Neuronal stem cell (in vitro differentiated cells): ENCODE results near the gene RGS6.

Source experiments
- DNase-seq: peaks from one replicate; pipeline ENCODE4 v3.0.0-alpha.2; 2013; ENCODE audit warnings: low spot score
- H2AFZ ChIP-seq: one replicate; pipeline ENCODE4 v1.6.1; 2013; ENCODE audit warnings: mild to moderate bottlenecking, low read length, inconsistent platforms
- H2AK5ac ChIP-seq: 2 replicates; pipeline ENCODE4 v1.6.1; 2013; ENCODE audit warnings: low read depth, mild to moderate bottlenecking, inconsistent platforms, low read length, moderate library complexity, mixed read lengths
- H2BK120ac ChIP-seq: 2 replicates; pipeline ENCODE4 v1.6.1; 2013; ENCODE audit warnings: low read depth, mild to moderate bottlenecking, inconsistent platforms, low read length, moderate library complexity, mixed read lengths
- H2BK12ac ChIP-seq: one replicate; pipeline ENCODE4 v1.6.1; 2013; ENCODE audit warnings: low read length, inconsistent platforms
- H2BK15ac ChIP-seq: 2 replicates; pipeline ENCODE4 v1.6.1; 2013; ENCODE audit warnings: mild to moderate bottlenecking, low read length, inconsistent platforms, mixed read lengths
- H2BK5ac ChIP-seq: one replicate; pipeline ENCODE4 v1.6.1; 2013; ENCODE audit warnings: inconsistent platforms, mild to moderate bottlenecking, low read length, moderate library complexity
- H3K14ac ChIP-seq: one replicate; pipeline ENCODE4 v1.6.1; 2013; ENCODE audit warnings: low read length, inconsistent platforms
- H3K18ac ChIP-seq: 2 replicates; pipeline ENCODE4 v1.6.1; 2013; ENCODE audit warnings: low read length, inconsistent platforms
- H3K23ac ChIP-seq: 2 replicates; pipeline ENCODE4 v1.6.1; 2013; ENCODE audit warnings: low read depth, mild to moderate bottlenecking, mixed read lengths, low read length, inconsistent platforms; ENCODE audit not compliant: poor library complexity
- H3K27ac ChIP-seq: replicated peaks from 3 replicates; pipeline ENCODE4 v1.5.1; 2013; ENCODE audit warnings: low read length, inconsistent platforms
- H3K27me3 ChIP-seq, 3 experiments: 2 replicates each; pipeline ENCODE4 v1.6.1; 2013; ENCODE audit warnings: low read length in 3 of 3, mild to moderate bottlenecking in 2 of 3, inconsistent platforms in 1 of 3, low read depth in 1 of 3, mixed read lengths in 1 of 3, moderate library complexity in 1 of 3; ENCODE audit not compliant: control insufficient read depth in 3 of 3, insufficient read depth in 3 of 3
- H3K36me3 ChIP-seq, 2 donors: replicated peaks in 1 of 2; 2 replicates each; pipeline ENCODE4 v1.6.1; 2013; ENCODE audit warnings: low read length in 2 of 2; ENCODE audit not compliant: control insufficient read depth in 2 of 2, insufficient read depth in 2 of 2
- H3K4ac ChIP-seq: 2 replicates; pipeline ENCODE4 v1.6.1; 2013; ENCODE audit warnings: inconsistent platforms, mild to moderate bottlenecking, low read length, moderate library complexity
- H3K4me1 ChIP-seq, 2 donors: 1 replicate in 1 of 2; 2 replicates in 1 of 2; pipeline ENCODE4 v1.6.1; 2013; ENCODE audit warnings: low read length in 2 of 2, low read depth in 1 of 2; ENCODE audit not compliant: control insufficient read depth in 2 of 2, insufficient read depth in 1 of 2
- H3K4me2 ChIP-seq: one replicate; pipeline ENCODE4 v1.6.1; 2013; ENCODE audit warnings: mild to moderate bottlenecking, low read length, inconsistent platforms; ENCODE audit not compliant: insufficient read depth, poor library complexity, severe bottlenecking
- H3K4me3 ChIP-seq, 2 donors: 2 replicates each; pipeline ENCODE4 v1.5.1; 2013; ENCODE audit warnings: low read length in 2 of 2, mild to moderate bottlenecking in 2 of 2, inconsistent platforms in 1 of 2, moderate library complexity in 1 of 2
- H3K79me1 ChIP-seq: one replicate; pipeline ENCODE4 v1.6.1; 2013; ENCODE audit warnings: low read depth, mild to moderate bottlenecking, inconsistent platforms, low read length, moderate library complexity
- H3K9ac ChIP-seq: one replicate; pipeline ENCODE4 v1.6.1; 2013; ENCODE audit warnings: mild to moderate bottlenecking, low read depth, low read length, inconsistent platforms; ENCODE audit not compliant: poor library complexity
- H3K9me3 ChIP-seq, 2 donors: replicated peaks in 1 of 2; 2 replicates each; pipeline versions ENCODE3 to v1.6.1; 2013; ENCODE audit warnings: low read length in 2 of 2, mild to moderate bottlenecking in 2 of 2, inconsistent platforms in 1 of 2, low read depth in 1 of 2, mixed read lengths in 1 of 2, moderate library complexity in 1 of 2; ENCODE audit not compliant: control insufficient read depth in 2 of 2, insufficient read depth in 1 of 2
- H4K8ac ChIP-seq: one replicate; pipeline ENCODE4 v1.6.1; 2013; ENCODE audit warnings: low read depth, mild to moderate bottlenecking, inconsistent platforms, low read length, moderate library complexity
- H4K91ac ChIP-seq: one replicate; pipeline ENCODE4 v1.6.1; 2013; ENCODE audit warnings: low read length, low read depth, mild to moderate bottlenecking, inconsistent platforms; ENCODE audit not compliant: poor library complexity
- WGBS, 2 donors: extraction: QIAGEN DNeasy Blood & Tissue Kit; methylation state at CpG; one replicate each; pipeline ENCODE4 v1.1.7; 2013; ENCODE audit warnings: missing lambda C conversion rate in 2 of 2, mixed read lengths in 1 of 2; ENCODE audit not compliant: insufficient read length in 2 of 2, insufficient replicate concordance in 1 of 2; ENCODE audit errors: extremely low coverage in 2 of 2; 5-methylcytosine and 5-hydroxymethylcytosine counted together

Gene RGS6

GRCh38 chr14:72008666-72009065, 76.4 kb downstream of the RGS6 start:
- Histone ChIP-seq H3K9me3 (no peaks in the 10 kb centered on the region), H3K79me1 (no peaks in the 10 kb centered on the region), H2AFZ (no peak overlapping the region)

GRCh38 chr14:72010474-72010873, 78.2 kb downstream of the RGS6 start:
- no peaks in the 10 kb centered on the region for H3K9me3 ChIP-seq
- H3K23ac ChIP-seq, result no peak overlapping the region
- H3K4me1 ChIP-seq, result no peaks in the 10 kb centered on the region
- H3K14ac ChIP-seq, result no peak overlapping the region
- DNase-seq, result no peak
- H2AK5ac ChIP-seq, result no peak overlapping the region
- H3K27me3 ChIP-seq, result no peaks in the 10 kb centered on the region
- H2BK15ac ChIP-seq, result no peak overlapping the region
- no peak overlapping the region for H2AFZ ChIP-seq
- H3K4me3 ChIP-seq, result no peak overlapping the region
- H4K8ac ChIP-seq, result no peak overlapping the region
- no peak overlapping the region for H2BK120ac ChIP-seq
- H3K4ac ChIP-seq, result no peak overlapping the region
- H3K18ac ChIP-seq, result no peak overlapping the region
- no peak overlapping the region for H4K91ac ChIP-seq
- H3K79me1 ChIP-seq, result no peaks in the 10 kb centered on the region
- no peak overlapping the region for H3K4me2 ChIP-seq
- H3K9ac ChIP-seq, result no peak overlapping the region
- H2BK12ac ChIP-seq, result no peak overlapping the region
- H3K36me3 ChIP-seq, result no peaks in the 10 kb centered on the region
- no peak overlapping the region for H3K27ac ChIP-seq
- WGBS, 2 donors, result no CpG with 5 or more reads among the region's 3 CpGs
- H2BK5ac ChIP-seq, result no peak overlapping the region

More at GRCh38 chr14:72008666-72009065, 76.4 kb downstream of the RGS6 start:
- no peaks in the 10 kb centered on the region for H3K36me3 ChIP-seq
- H3K4me1 ChIP-seq, result no peaks in the 10 kb centered on the region
- DNase-seq, result no peak
- H3K9ac ChIP-seq, result no peak overlapping the region
- no peak overlapping the region for H3K27ac ChIP-seq
- H3K23ac ChIP-seq, result no peak overlapping the region
- no peak overlapping the region for H2BK120ac ChIP-seq
- H3K4me2 ChIP-seq, result no peak overlapping the region
- H3K14ac ChIP-seq, result no peak overlapping the region
- no peaks in the 10 kb centered on the region for H3K27me3 ChIP-seq
- no peak overlapping the region for H3K4ac ChIP-seq
- H3K18ac ChIP-seq, result no peak overlapping the region
- no peak overlapping the region for H3K4me3 ChIP-seq
- H2BK5ac ChIP-seq, result no peak overlapping the region
- H4K8ac ChIP-seq, result no peak overlapping the region
- H2BK15ac ChIP-seq, result no peak overlapping the region
- no peak overlapping the region for H2BK12ac ChIP-seq
- H2AK5ac ChIP-seq, result no peak overlapping the region
- no peak overlapping the region for H4K91ac ChIP-seq

- H3K9ac ChIP-seq, result no peak overlapping the region
- H3K4me2 ChIP-seq, result no peak overlapping the region
- no peak overlapping the region for H2AK5ac ChIP-seq
- no peak overlapping the region for H3K4ac ChIP-seq
- no peaks in the 10 kb centered on the region for H3K4me1 ChIP-seq
- H3K9me3 ChIP-seq, result no peaks in the 10 kb centered on the region
- no peak overlapping the region for H2BK120ac ChIP-seq
- H3K18ac ChIP-seq, result no peak overlapping the region
- no peak overlapping the region for H3K23ac ChIP-seq
- no CpG with 5 or more reads among the region's 8 CpGs for WGBS, 2 donors
- no peak overlapping the region for H2BK15ac ChIP-seq
- H3K79me1 ChIP-seq, result no peaks in the 10 kb centered on the region
- H4K8ac ChIP-seq, result no peak overlapping the region
- H4K91ac ChIP-seq, result no peak overlapping the region
- H3K27ac ChIP-seq, result no peak overlapping the region
- H3K36me3 ChIP-seq, result no peaks in the 10 kb centered on the region
- no peak overlapping the region for H2AFZ ChIP-seq
- no peak for DNase-seq
- H3K27me3 ChIP-seq, result no peaks in the 10 kb centered on the region
- no peak overlapping the region for H2BK12ac ChIP-seq
- H3K4me3 ChIP-seq, result no peak overlapping the region
- no peak overlapping the region for H2BK5ac ChIP-seq
- no peak overlapping the region for H3K14ac ChIP-seq
Measured at GRCh38 chr14:72013721-72014345, 81.6 kb downstream of the RGS6 start.

- H2AFZ ChIP-seq, result no peak overlapping the region
- H2BK15ac ChIP-seq, result no peak overlapping the region
- no peaks in the 10 kb centered on the region for H3K36me3 ChIP-seq
- no peak overlapping the region for H2AK5ac ChIP-seq
- H3K27ac ChIP-seq, result no peak overlapping the region
- H2BK120ac ChIP-seq, result no peak overlapping the region
- H3K79me1 ChIP-seq, result no peaks in the 10 kb centered on the region
- H3K27me3 ChIP-seq, result no peaks in the 10 kb centered on the region
- no peak overlapping the region for H3K4ac ChIP-seq
- H3K9me3 ChIP-seq, result no peaks in the 10 kb centered on the region
- no peak overlapping the region for H3K4me2 ChIP-seq
- no peaks in the 10 kb centered on the region for H3K4me1 ChIP-seq
- H3K14ac ChIP-seq, result no peak overlapping the region
- no peak overlapping the region for H3K18ac ChIP-seq
- no CpG with 5 or more reads among the region's 5 CpGs for WGBS, 2 donors
- H3K9ac ChIP-seq, result no peak overlapping the region
- no peak overlapping the region for H4K91ac ChIP-seq
- no peak overlapping the region for H2BK5ac ChIP-seq
- no peak for DNase-seq
- H3K23ac ChIP-seq, result no peak overlapping the region
- no peak overlapping the region for H2BK12ac ChIP-seq
- no peak overlapping the region for H4K8ac ChIP-seq
- H3K4me3 ChIP-seq, result no peak overlapping the region
Measured at GRCh38 chr14:72014486-72014885, 82.3 kb downstream of the RGS6 start.
